HCT116 (cell line): ENCODE measurements around the gene MYLK3. TPM values are rescaled to one million over a fixed set of nuclear protein-coding genes. Genes with fewer than 3 reads are reported as not detected.

Source experiments
- ATAC-seq: fragments of 200-7000 bp; cut with Tn5 transposase; 2 replicates; pipeline ENCODE4 v1.9.1; 2020; ENCODE audit warnings: mild to moderate bottlenecking, moderate library complexity
- BruUV-seq: library from RNA; stranded (reverse); fragments of 400-500 nt; replicated peaks from 2 replicates; lab custom pipeline; 2021; lab: Mats Ljungman, UMichigan
- CTCF ChIA-PET: fragments of 300-600 bp; sonication (Branson Sonifier 250); formaldehyde crosslinking; loops from one replicate; lab custom pipeline; 2021; ENCODE audit warnings: antibody characterized with exemption; lab: Charles Lee
- POLR2A ChIA-PET: fragments of 300-600, 350-600 bp; sonication (Branson Sonifier 250); formaldehyde crosslinking; loops from one replicate; lab custom pipeline; 2021; ENCODE audit warnings: antibody characterized with exemption; lab: Charles Lee
- RAD21 ChIA-PET, 2 experiments: fragments of 300-600 bp; sonication (Branson Sonifier 250); formaldehyde crosslinking; loops; one replicate each; lab custom pipeline; 2023; ENCODE audit warnings: low total read pairs in 2 of 2; ENCODE audit not compliant: uncharacterized antibody in 2 of 2, unreplicated experiment in 2 of 2, low non-redundant PET in 1 of 2; lab: Charles Lee
- DNase-seq: peaks from one replicate; pipeline ENCODE4 v3.0.0-alpha.2; 2010; ENCODE audit warnings: low read depth, low spot score
- H2AFZ ChIP-seq: fragments of 200-600 bp; shearing (Covaris generic), sonication (generic); 2 replicates; pipeline ENCODE4 v1.6.1; 2017; ENCODE audit warnings: low read depth, mixed run types, mixed read lengths, antibody characterized with exemption, low read length; ENCODE audit not compliant: poor library complexity, severe bottlenecking
- H3K27ac ChIP-seq: 2 replicates; pipeline ENCODE4 v1.5.1; 2012; ENCODE audit warnings: low read depth, low read length
- H3K27me3 ChIP-seq: fragments of 200-600 bp; sonication (generic); 2 replicates; pipeline ENCODE4 v1.6.1; 2016; ENCODE audit warnings: mixed run types, low read length, mixed read lengths; ENCODE audit not compliant: insufficient read depth
- H3K36me3 ChIP-seq, 2 experiments: fragments of 200-500 bp in 1 of 2; fragments of 200-600 bp in 1 of 2; sonication (Bioruptor generic) in 1 of 2; sonication (generic) in 1 of 2; 2 replicates each; pipeline versions ENCODE4 v1.5.1 to v1.6.1; 2014 to 2016; ENCODE audit warnings: low read length in 2 of 2, inconsistent platforms in 1 of 2, mixed read lengths in 1 of 2, mixed run types in 1 of 2; ENCODE audit not compliant: insufficient read depth in 2 of 2, control insufficient read depth in 1 of 2
- H3K4me1 ChIP-seq, 2 experiments: fragments of 200-600 bp in 1 of 2; sonication (generic) in 1 of 2; 2 replicates each; pipeline versions ENCODE4 v1.5.1 to v1.6.1; 2012 to 2017; ENCODE audit warnings: low read length in 2 of 2, inconsistent platforms in 1 of 2, mild to moderate bottlenecking in 1 of 2, mixed read lengths in 1 of 2, mixed run types in 1 of 2, moderate library complexity in 1 of 2; ENCODE audit not compliant: insufficient read depth in 2 of 2, control insufficient read depth in 1 of 2
- H3K4me2 ChIP-seq: fragments of 200-600 bp; sonication (generic); 2 replicates; pipeline ENCODE4 v1.6.1; 2017; ENCODE audit warnings: mixed run types, low read length, mixed read lengths
- H3K4me3 ChIP-seq, 2 experiments: fragments of 200-600 bp in 1 of 2; sonication (generic) in 1 of 2; replicated peaks in 1 of 2; 2 replicates each; pipeline ENCODE4 v1.5.1; 2011 to 2016; ENCODE audit warnings: low read length in 2 of 2, control low read depth in 1 of 2, low read depth in 1 of 2, mild to moderate bottlenecking in 1 of 2, mixed read lengths in 1 of 2, mixed run types in 1 of 2
- H3K79me2 ChIP-seq: fragments of 200-600 bp; sonication (generic); 2 replicates; pipeline ENCODE4 v1.6.1; 2017; ENCODE audit warnings: mild to moderate bottlenecking, mixed run types, low read length, moderate library complexity, mixed read lengths; ENCODE audit not compliant: insufficient read depth
- H3K9ac ChIP-seq: fragments of 200-600 bp; sonication (generic); 2 replicates; pipeline ENCODE4 v1.6.1; 2016; ENCODE audit warnings: low read length, mixed read lengths
- H3K9me2 ChIP-seq: fragments of 200-600 bp; sonication (generic), shearing (Covaris generic); 2 replicates; pipeline ENCODE4 v1.6.1; 2017; ENCODE audit warnings: mixed run types, mild to moderate bottlenecking, moderate library complexity; ENCODE audit not compliant: insufficient read depth
- H3K9me3 ChIP-seq, 2 experiments: fragments of 200-500 bp in 1 of 2; fragments of 200-600 bp in 1 of 2; sonication (Bioruptor generic) in 1 of 2; sonication (generic) in 1 of 2; 2 replicates each; pipeline ENCODE4 v1.6.1; 2014 to 2017; ENCODE audit warnings: low read length in 2 of 2, mixed read lengths in 2 of 2, inconsistent platforms in 1 of 2, low read depth in 1 of 2, mild to moderate bottlenecking in 1 of 2, mixed run types in 1 of 2, moderate library complexity in 1 of 2; ENCODE audit not compliant: control insufficient read depth in 1 of 2, insufficient read depth in 1 of 2
- H4K20me1 ChIP-seq: fragments of 200-600 bp; sonication (generic), shearing (Covaris generic); 2 replicates; pipeline ENCODE4 v1.6.1; 2017; ENCODE audit warnings: mixed run types, mild to moderate bottlenecking, moderate library complexity; ENCODE audit not compliant: insufficient read depth
- ATF3 ChIP-seq: IDR thresholded peaks from 2 replicates; pipeline ENCODE4 v1.6.1; 2012
- CBX3 ChIP-seq: IDR thresholded peaks from 2 replicates; pipeline ENCODE4 v1.6.1; 2012; ENCODE audit warnings: low read depth
- CEBPB ChIP-seq: IDR thresholded peaks from 2 replicates; pipeline ENCODE4 v1.6.1; 2012; ENCODE audit warnings: low read depth
- CTCF ChIP-seq, 3 experiments: fragments of 200-600 bp in 1 of 3; sonication (generic) in 1 of 3; IDR thresholded peaks in 2 of 3; conservative IDR thresholded peaks in 1 of 3; 2 replicates each; pipeline ENCODE4 v1.5.1; 2012 to 2017; ENCODE audit warnings: low read depth in 2 of 3, low read length in 2 of 3, antibody characterized with exemption in 1 of 3, borderline replicate concordance in 1 of 3, control low read depth in 1 of 3, mild to moderate bottlenecking in 1 of 3, mixed read lengths in 1 of 3, mixed run types in 1 of 3, moderate library complexity in 1 of 3; ENCODE audit not compliant: insufficient read depth in 1 of 3
- EGR1 ChIP-seq: IDR thresholded peaks from 2 replicates; pipeline ENCODE4 v1.6.1; 2012; ENCODE audit warnings: low read depth
- ELF1 ChIP-seq: IDR thresholded peaks from 2 replicates; pipeline ENCODE4 v1.6.1; 2012; ENCODE audit warnings: low read depth, borderline replicate concordance
- EZH2phosphoT487 ChIP-seq: fragments of 200-600 bp; IDR thresholded peaks from 2 replicates; pipeline ENCODE4 v1.6.1; 2018; ENCODE audit warnings: antibody characterized with exemption, borderline replicate concordance
- FOSL1 ChIP-seq: IDR thresholded peaks from 2 replicates; pipeline ENCODE4 v1.6.1; 2012; ENCODE audit warnings: low read depth
- JUND ChIP-seq: IDR thresholded peaks from 2 replicates; pipeline ENCODE4 v1.6.1; 2012
- MAX ChIP-seq: IDR thresholded peaks from 2 replicates; pipeline ENCODE4 v1.6.1; 2012
- POLR2A ChIP-seq: IDR thresholded peaks from 2 replicates; pipeline ENCODE4 v1.7.0; 2011; ENCODE audit warnings: borderline replicate concordance; ENCODE audit not compliant: insufficient read depth, insufficient read length; ENCODE audit errors: extremely low read depth
- POLR2AphosphoS5 ChIP-seq: IDR thresholded peaks from 2 replicates; pipeline ENCODE4 v1.6.1; 2011; ENCODE audit warnings: mild to moderate bottlenecking, low read depth, low read length, moderate library complexity
- RAD21 ChIP-seq: IDR thresholded peaks from 2 replicates; pipeline ENCODE4 v1.6.1; 2012; ENCODE audit warnings: low read depth, mild to moderate bottlenecking
- SIN3A ChIP-seq: IDR thresholded peaks from 2 replicates; pipeline ENCODE4 v1.6.1; 2012; ENCODE audit warnings: low read depth
- SP1 ChIP-seq: IDR thresholded peaks from 2 replicates; pipeline ENCODE4 v1.6.1; 2012; ENCODE audit warnings: low read depth
- SRF ChIP-seq: IDR thresholded peaks from 2 replicates; pipeline ENCODE4 v1.6.1; 2012; ENCODE audit warnings: low read depth
- TCF7L2 ChIP-seq: IDR thresholded peaks from 2 replicates; pipeline ENCODE4 v1.7.0; 2011; ENCODE audit warnings: borderline replicate concordance, inconsistent platforms; ENCODE audit not compliant: insufficient read depth, insufficient read length; ENCODE audit errors: extremely low read depth
- YY1 ChIP-seq: IDR thresholded peaks from 2 replicates; pipeline ENCODE4 v1.6.1; 2011; ENCODE audit warnings: low read length, low read depth, moderate library complexity, mild to moderate bottlenecking; ENCODE audit not compliant: insufficient replicate concordance; ENCODE audit errors: extremely low read depth
- ZBTB33 ChIP-seq: IDR thresholded peaks from 2 replicates; pipeline ENCODE4 v1.6.1; 2011; ENCODE audit warnings: mild to moderate bottlenecking, low read length, moderate library complexity; ENCODE audit not compliant: insufficient replicate concordance; ENCODE audit errors: extremely low read depth
- ZFX ChIP-seq: fragments of 450-650 bp; IDR thresholded peaks from 2 replicates; pipeline ENCODE4 v1.6.1; 2017
- ZNF274 ChIP-seq: fragments of 200-500 bp; sonication (Bioruptor generic); IDR thresholded peaks from 2 replicates; pipeline ENCODE4 v1.6.1; 2014; ENCODE audit warnings: mild to moderate bottlenecking, low read depth, low read length, inconsistent platforms
- intact Hi-C: fragments of 100-400 bp; cut with micrococcal nuclease; formaldehyde crosslinking; loops from 2 replicates; pipeline ENCODE4 v1.10.0; 2022
- total RNA-seq: library from RNA; stranded (reverse); gene quantifications from one replicate; pipeline ENCODE4 v1.2.1, GENCODE V29; 2021; ENCODE audit not compliant: unreplicated experiment

MYLK3 gene
- total RNA-seq, 1 experiment from 2014 or later, result 0.22 TPM

- no peaks in the 10 kb centered on the region for H3K9me2 ChIP-seq
- no peaks in the 10 kb centered on the region for H3K9me3 ChIP-seq
- peaks cover 80% of the 10 kb centered on the region for H3K79me2 ChIP-seq
- H3K4me2 ChIP-seq, result peak within 1 kb of the TSS; percentile 90
- H4K20me1 ChIP-seq, result peaks cover 22% of the 10 kb centered on the region; the same call in 1 of the 2 replicates
- BruUV-seq, result no TSS peak
- peaks cover 14 to 23% of the 10 kb centered on the region in 2 experiments; a peak in 3 of 4 replicates for H3K4me1 ChIP-seq
- ChIA-PET POLR2A (interaction anchor here (1.2 kb wide), 1 partner anchor 10 kb away, joined by 3 read pairs; no protein-coding TSS in a partner anchor), CTCF (interaction anchor here (1.6 kb wide), 1 partner anchor 16 kb away, joined by 4 read pairs; no protein-coding TSS in a partner anchor), RAD21 (no interaction called here)
- H3K9ac ChIP-seq, result peak within 1 kb of the TSS; percentile 92
- intact Hi-C loops, result no loop called here
- DNase-seq, result peak; percentile 91
- no peaks in the 10 kb centered on the region for H3K27me3 ChIP-seq
- H3K27ac ChIP-seq, result peak within 1 kb of the TSS; percentile 93
- peak; percentile 84 for ATAC-seq
- H2AFZ ChIP-seq, result no peak within 1 kb of the TSS
- peak within 1 kb of the TSS; percentile 82 to 95 for H3K4me3 ChIP-seq
- peaks cover 17 to 24% of the 10 kb centered on the region in 2 experiments for H3K36me3 ChIP-seq
- TF ChIP-seq SRF, result no peak
- no peak; the same call in none of the 2 replicates for TF ChIP-seq EGR1
- no peak for TF ChIP-seq YY1
- TF ChIP-seq ELF1, result no peak
- no peak for TF ChIP-seq ZNF274
- TF ChIP-seq SP1, result peak; percentile 92
- peak; percentile 90 for TF ChIP-seq ZFX
- TF ChIP-seq EZH2phosphoT487, result no peak
- peak; percentile 69 for TF ChIP-seq MAX
- TF ChIP-seq CEBPB, result no peak
- TF ChIP-seq SIN3A, result peak; percentile 97
- TF ChIP-seq POLR2A, result no peak
- TF ChIP-seq CTCF (IDR thresholded peaks at IDR 0.05 in 2 of 3, conservative IDR thresholded peaks at IDR 0.05 in 1 of 3; ENCODE audit: borderline replicate concordance in 1 of 3, insufficient read depth in 1 of 3, low read depth in 2 of 3, low read length in 2 of 3), result peak; percentile 32 to 47 (median 41); a peak in 5 of 6 replicates
- TF ChIP-seq JUND, result no peak
- TF ChIP-seq ZBTB33, result no peak
- peak; percentile 75 for TF ChIP-seq POLR2AphosphoS5
- no peak for TF ChIP-seq ATF3
- no peak for TF ChIP-seq FOSL1
- peak; percentile 36 for TF ChIP-seq RAD21
- TF ChIP-seq CBX3, result no peak
- no peak for TF ChIP-seq TCF7L2
These were observed 58.5 kb downstream of the MYLK3 start, which contains the start of gene ORC6 for GRCh38 chr16:46689365-46690280. TSS of gene ORC6 (plus strand) at chr16:46689659. CDS start at chr16:46689706, 47 bp downstream.
